A549 (cell line): ENCODE results near the gene CALU. TPM values are rescaled to one million over a fixed set of nuclear protein-coding genes. Genes with fewer than 3 reads are reported as not detected.

Experiments used
- ATAC-seq, 2 experiments: fragments of 200-7000 bp in 1 of 2; fragments of >200 bp in 1 of 2; cut with Nextera tagmentation in 1 of 2; cut with Tn5 transposase in 1 of 2; 3 replicates each; pipeline versions ENCODE4 v1.8.0 to v1.9.1; 2018 to 2020; ENCODE audit warnings: mild to moderate bottlenecking in 1 of 2, moderate library complexity in 1 of 2
- CTCF ChIA-PET: fragments of 300-600 bp; sonication (Branson Sonifier 250); formaldehyde crosslinking; extraction: SDS; loops from one replicate; lab custom pipeline; 2021; ENCODE audit warnings: antibody characterized with exemption, inconsistent platforms; lab: Yijun Ruan, JAX
- POLR2A ChIA-PET: fragments of 350-600 bp; formaldehyde crosslinking; extraction: SDS; loops from one replicate; lab custom pipeline; 2021; ENCODE audit warnings: antibody characterized with exemption, inconsistent platforms; lab: Yijun Ruan, JAX
- DNase-seq, 2 experiments: peaks; one replicate each; pipeline versions ENCODE4 v3.0.0 to v3.0.0-alpha.2; 2011 to 2016; ENCODE audit warnings: low read depth in 1 of 2, low spot score in 1 of 2
- FAIRE-seq: peaks from 2 replicates; lab custom pipeline; 2011; peaks lifted over from hg19 to GRCh38; lab: Jason Lieb, UNC
- H3K27ac ChIP-seq, 2 experiments: fragments of >200 bp; sonication (Bioruptor Twin); formaldehyde crosslinking; 3 replicates each; pipeline ENCODE4 v1.5.1; 2016 to 2017
- H3K4me1 ChIP-seq: fragments of >200 bp; sonication (Bioruptor Twin); formaldehyde crosslinking; 3 replicates; pipeline ENCODE4 v1.6.1; 2016
- H3K4me2 ChIP-seq: fragments of >200 bp; sonication (Bioruptor Twin); formaldehyde crosslinking; 3 replicates; pipeline ENCODE4 v1.6.1; 2016
- H3K4me3 ChIP-seq: fragments of >200 bp; sonication (Bioruptor Twin); formaldehyde crosslinking; 3 replicates; pipeline ENCODE4 v1.5.1; 2016
- H3K9me3 ChIP-seq: fragments of >200 bp; sonication (Bioruptor Twin); formaldehyde crosslinking; 3 replicates; pipeline ENCODE4 v1.6.1; 2016
- BHLHE40 ChIP-seq: IDR thresholded peaks from 2 replicates; pipeline ENCODE4 v1.6.1; 2012; ENCODE audit warnings: low read depth, low read length, inconsistent platforms
- CHD4 ChIP-seq: fragments of 200-600 bp; sonication (generic); IDR thresholded peaks from 2 replicates; pipeline ENCODE4 v1.6.1; 2016; ENCODE audit warnings: antibody characterized with exemption, mild to moderate bottlenecking, borderline replicate concordance
- GATA3 ChIP-seq: IDR thresholded peaks from 2 replicates; pipeline ENCODE4 v1.6.1; 2012; ENCODE audit warnings: borderline replicate concordance
- HOXB5 ChIP-seq: fragments of 250-450 bp; sonication (Bioruptor Pico); IDR thresholded peaks from 2 replicates; pipeline ENCODE4 v1.5.0; 2020; ENCODE audit warnings: mild to moderate bottlenecking, moderate library complexity
- MAFK ChIP-seq: fragments of 450-650 bp; IDR thresholded peaks from 2 replicates; pipeline ENCODE4 v1.6.1; 2014; ENCODE audit not compliant: partially characterized antibody
- MYC ChIP-seq: IDR thresholded peaks from 2 replicates; pipeline ENCODE4 v1.6.1; 2012; ENCODE audit warnings: mild to moderate bottlenecking, inconsistent platforms, low read length, improper control_type of control experiment, borderline replicate concordance
- NFE2L2 ChIP-seq: fragments of 150-350 bp; conservative IDR thresholded peaks from 2 replicates; pipeline ENCODE4 v1.6.1; 2014; ENCODE audit warnings: low read length
- POLR2A ChIP-seq: IDR thresholded peaks from 2 replicates; pipeline ENCODE4 v1.6.1; 2012; ENCODE audit warnings: mild to moderate bottlenecking, low read length
- RAD21 ChIP-seq, 2 experiments: fragments of >200 bp in 1 of 2; sonication (Bioruptor Twin) in 1 of 2; formaldehyde crosslinking in 1 of 2; IDR thresholded peaks in 1 of 2; conservative IDR thresholded peaks in 1 of 2; 2 replicates in 1 of 2; 3 replicates in 1 of 2; pipeline ENCODE4 v1.6.1; 2012 to 2018; ENCODE audit warnings: inconsistent platforms in 1 of 2
- RFX5 ChIP-seq: fragments of 450-650 bp; IDR thresholded peaks from 2 replicates; pipeline ENCODE4 v1.7.1; 2014; ENCODE audit warnings: antibody characterized with exemption, mild to moderate bottlenecking, moderate library complexity
- RNF2 ChIP-seq: fragments of 200-600 bp; sonication (generic); IDR thresholded peaks from 2 replicates; pipeline ENCODE4 v1.6.1; 2016; ENCODE audit warnings: low read depth, mild to moderate bottlenecking, antibody characterized with exemption, moderate library complexity, borderline replicate concordance
- SMC3 ChIP-seq: fragments of >200 bp; sonication (Bioruptor Twin); formaldehyde crosslinking; IDR thresholded peaks from 3 replicates; pipeline ENCODE4 v1.6.1; 2018; ENCODE audit warnings: inconsistent platforms
- TFCP2L1 ChIP-seq: fragments of 250-450 bp; sonication (Bioruptor Pico); IDR thresholded peaks from 2 replicates; pipeline ENCODE4 v1.5.0; 2021; ENCODE audit warnings: mild to moderate bottlenecking
- ZC3H11A ChIP-seq: fragments of 450-650 bp; IDR thresholded peaks from 2 replicates; pipeline ENCODE4 v1.6.1; 2014; ENCODE audit warnings: antibody characterized with exemption, mild to moderate bottlenecking
- ZFP36 ChIP-seq: fragments of 450-650 bp; IDR thresholded peaks from 2 replicates; pipeline ENCODE4 v1.6.1; 2014; ENCODE audit warnings: borderline replicate concordance; ENCODE audit not compliant: partially characterized antibody
- WGBS: methylation state at CpG from one replicate; pipeline ENCODE4 v1.1.6; 2017; ENCODE audit errors: missing lambda C conversion rate; 5-methylcytosine and 5-hydroxymethylcytosine counted together
- polyA plus RNA-seq, 4 experiments: library from polyadenylated mRNA; depleted of rRNA in 3 of 4; stranded (reverse); fragments of >200 nt; fragmentation: RNase III in 1 of 4; extraction: RNeasy Plus Mini Kit Qiagen cat#74134 plus additional on column Dnase treatment in 1 of 4; gene quantifications; 2 replicates in 3 of 4; 3 replicates in 1 of 4; pipeline ENCODE4 v1.2.3, GENCODE V29; 2011 to 2017
- TF ChIP-seq, protein P1 (sequence below): IDR thresholded peaks from 2 replicates; pipeline ENCODE4 v1.6.1; 2012
- TF ChIP-seq, protein P2 (sequence below): fragments of 250-450 bp; sonication (Bioruptor Pico); IDR thresholded peaks from 2 replicates; pipeline ENCODE4 v1.5.0; 2021; ENCODE audit warnings: mild to moderate bottlenecking, moderate library complexity, borderline replicate concordance
- TF ChIP-seq, protein P3 (sequence below): IDR thresholded peaks from 2 replicates; pipeline ENCODE4 v1.6.1; 2012
- TF ChIP-seq, protein P4 (sequence below): fragments of >200 bp; sonication (Bioruptor Twin); formaldehyde crosslinking; IDR thresholded peaks from 3 replicates; pipeline ENCODE4 v1.5.1; 2016
- TF ChIP-seq, protein P5 (sequence below): fragments of 200-600 bp; sonication (generic); IDR thresholded peaks from 2 replicates; pipeline ENCODE4 v1.6.1; 2016; ENCODE audit warnings: antibody characterized with exemption, mild to moderate bottlenecking, moderate library complexity
- TF ChIP-seq, protein P6 (sequence below): IDR thresholded peaks from 2 replicates; pipeline ENCODE4 v1.6.1; 2012; ENCODE audit warnings: low read depth, borderline replicate concordance

CALU gene
- polyA plus RNA-seq, 2 of the 4 experiments (the other 2 are of a cell fraction): 192 to 233 TPM

DNA sequence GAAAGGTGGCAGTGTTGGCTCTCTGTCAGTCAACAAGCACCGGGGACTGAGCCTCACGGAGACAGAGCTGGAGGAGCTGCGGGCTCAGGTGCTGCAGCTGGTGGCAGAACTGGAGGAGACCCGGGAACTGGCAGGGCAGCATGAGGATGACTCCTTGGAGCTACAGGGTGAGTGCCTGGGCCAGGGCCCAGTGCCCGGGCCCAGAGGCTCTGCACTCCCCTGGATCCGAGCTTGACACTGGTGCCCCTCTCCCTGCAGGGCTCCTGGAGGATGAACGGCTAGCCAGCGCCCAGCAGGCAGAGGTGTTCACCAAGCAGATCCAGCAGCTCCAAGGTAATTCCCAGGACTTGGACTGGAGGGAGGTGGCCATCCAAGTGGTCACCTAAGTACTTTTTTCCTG is 55.3 kb downstream of the CALU start:
- POLR2A ChIA-PET: no interaction called here
- 75% methylated on average over 8 of the region's 8 CpGs for WGBS
- CTCF ChIA-PET: interaction anchor here (1.0 to 2.6 kb wide), 6 partner anchors 11 to 118 kb away, joined by 3 to 8 read pairs (median 6); partner anchors contain the start of gene ATP6V1F

DNA sequence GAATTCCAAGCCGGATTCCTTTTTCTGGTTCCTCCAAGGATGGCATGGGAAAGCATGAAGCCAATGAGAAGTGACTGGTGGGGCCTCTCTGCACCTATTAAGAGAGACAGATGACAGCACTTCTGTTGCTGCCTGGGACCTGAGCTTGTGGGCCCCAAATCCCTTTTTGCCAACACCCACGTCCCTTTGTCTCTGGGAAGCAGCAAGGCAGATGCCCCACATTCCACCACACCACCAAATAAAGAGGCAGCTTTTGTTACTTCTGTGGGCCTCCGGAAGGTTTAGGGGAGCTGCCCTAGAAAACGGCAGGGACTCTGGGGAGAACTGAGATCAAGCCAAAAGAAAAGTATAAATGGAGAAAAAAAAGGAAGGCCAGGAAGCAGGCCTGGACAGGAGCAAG is 56.0 kb downstream of the CALU start:
- Histone ChIP-seq H3K4me2 (no peak overlapping the region), H3K4me3 (no peak overlapping the region), H3K4me1 (0 out of 3 replicates have a peak, but pooled peaks cover 9% of the 10 kb centered on the region), H3K9me3 (no peaks in the 10 kb centered on the region), H3K27ac (no peak overlapping the region)
- WGBS: 62% methylated on average over 4 of the region's 4 CpGs
- ATAC-seq (no peak), FAIRE-seq (no peak), DNase-seq (no peak)
- TF ChIP-seq RAD21 (conservative IDR thresholded peaks at IDR 0.05 in 1 of 2, IDR thresholded peaks at IDR 0.05 in 1 of 2): no peak
- TF ChIP-seq, protein P1, sequence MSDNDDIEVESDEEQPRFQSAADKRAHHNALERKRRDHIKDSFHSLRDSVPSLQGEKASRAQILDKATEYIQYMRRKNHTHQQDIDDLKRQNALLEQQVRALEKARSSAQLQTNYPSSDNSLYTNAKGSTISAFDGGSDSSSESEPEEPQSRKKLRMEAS: no peak
- ChIA-PET CTCF (interaction anchor here (1.0 to 2.6 kb wide), 6 partner anchors 11 to 119 kb away, joined by 3 to 8 read pairs (median 6); no protein-coding TSS in a partner anchor), POLR2A (no interaction called here)

More for the DNA sequence above, 55.3 kb downstream of the CALU start:
- Histone ChIP-seq H3K4me3 (no peak overlapping the region), H3K4me1 (0 out of 3 replicates have a peak, but pooled peaks cover 9% of the 10 kb centered on the region), H3K27ac (no peak overlapping the region), H3K4me2 (no peak overlapping the region), H3K9me3 (no peaks in the 10 kb centered on the region)
- no peak for DNase-seq
- TF ChIP-seq NFE2L2 (no peak), MYC (no peak)
- TF ChIP-seq, protein P2, sequence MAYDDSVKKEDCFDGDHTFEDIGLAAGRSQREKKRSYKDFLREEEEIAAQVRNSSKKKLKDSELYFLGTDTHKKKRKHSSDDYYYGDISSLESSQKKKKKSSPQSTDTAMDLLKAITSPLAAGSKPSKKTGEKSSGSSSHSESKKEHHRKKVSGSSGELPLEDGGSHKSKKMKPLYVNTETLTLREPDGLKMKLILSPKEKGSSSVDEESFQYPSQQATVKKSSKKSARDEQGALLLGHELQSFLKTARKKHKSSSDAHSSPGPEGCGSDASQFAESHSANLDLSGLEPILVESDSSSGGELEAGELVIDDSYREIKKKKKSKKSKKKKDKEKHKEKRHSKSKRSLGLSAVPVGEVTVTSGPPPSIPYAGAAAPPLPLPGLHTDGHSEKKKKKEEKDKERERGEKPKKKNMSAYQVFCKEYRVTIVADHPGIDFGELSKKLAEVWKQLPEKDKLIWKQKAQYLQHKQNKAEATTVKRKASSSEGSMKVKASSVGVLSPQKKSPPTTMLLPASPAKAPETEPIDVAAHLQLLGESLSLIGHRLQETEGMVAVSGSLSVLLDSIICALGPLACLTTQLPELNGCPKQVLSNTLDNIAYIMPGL (CRISPR knock-in tag): no peak
- ATAC-seq: no peak
- no peak for FAIRE-seq

DNA sequence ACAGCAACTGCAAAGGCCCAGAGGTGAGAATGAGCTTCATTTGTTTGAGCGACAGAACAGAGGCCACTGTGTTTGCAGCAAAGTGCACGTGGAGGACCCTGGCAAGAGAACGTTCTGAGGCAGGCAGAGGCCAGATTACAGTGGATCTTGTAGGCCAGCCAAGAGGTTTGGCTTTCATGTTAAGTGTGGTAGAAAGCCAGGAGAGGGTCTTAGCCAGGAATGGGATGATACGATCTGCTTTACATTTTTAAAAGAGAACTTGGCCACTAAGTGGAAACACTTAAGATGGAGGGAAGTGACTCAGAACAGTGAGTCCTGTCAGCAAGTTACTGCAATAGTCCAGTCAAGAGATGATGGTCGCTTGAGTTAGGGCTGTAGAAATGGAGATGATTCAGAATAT is 57.2 kb downstream of the CALU start:
- no peak for ATAC-seq
- 67% methylated on average over 5 of the region's 5 CpGs for WGBS
- POLR2A ChIA-PET: no interaction called here

More for the DNA sequence above, 57.2 kb downstream of the CALU start:
- Histone ChIP-seq H3K4me3 (no peak overlapping the region), H3K4me1 (0 out of 3 replicates have a peak, but pooled peaks cover 5% of the 10 kb centered on the region), H3K4me2 (no peak overlapping the region), H3K27ac (no peak overlapping the region), H3K9me3 (no peaks in the 10 kb centered on the region)
- CTCF ChIA-PET: interaction anchor here (1.2 kb wide), 1 partner anchor 83 kb away, joined by 3 read pairs; no protein-coding TSS in a partner anchor
- no peak for TF ChIP-seq MAFK
- TF ChIP-seq, protein P3, sequence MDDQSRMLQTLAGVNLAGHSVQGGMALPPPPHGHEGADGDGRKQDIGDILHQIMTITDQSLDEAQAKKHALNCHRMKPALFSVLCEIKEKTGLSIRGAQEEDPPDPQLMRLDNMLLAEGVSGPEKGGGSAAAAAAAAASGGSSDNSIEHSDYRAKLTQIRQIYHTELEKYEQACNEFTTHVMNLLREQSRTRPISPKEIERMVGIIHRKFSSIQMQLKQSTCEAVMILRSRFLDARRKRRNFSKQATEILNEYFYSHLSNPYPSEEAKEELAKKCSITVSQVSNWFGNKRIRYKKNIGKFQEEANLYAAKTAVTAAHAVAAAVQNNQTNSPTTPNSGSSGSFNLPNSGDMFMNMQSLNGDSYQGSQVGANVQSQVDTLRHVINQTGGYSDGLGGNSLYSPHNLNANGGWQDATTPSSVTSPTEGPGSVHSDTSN: no peak
- TF ChIP-seq, protein P4, sequence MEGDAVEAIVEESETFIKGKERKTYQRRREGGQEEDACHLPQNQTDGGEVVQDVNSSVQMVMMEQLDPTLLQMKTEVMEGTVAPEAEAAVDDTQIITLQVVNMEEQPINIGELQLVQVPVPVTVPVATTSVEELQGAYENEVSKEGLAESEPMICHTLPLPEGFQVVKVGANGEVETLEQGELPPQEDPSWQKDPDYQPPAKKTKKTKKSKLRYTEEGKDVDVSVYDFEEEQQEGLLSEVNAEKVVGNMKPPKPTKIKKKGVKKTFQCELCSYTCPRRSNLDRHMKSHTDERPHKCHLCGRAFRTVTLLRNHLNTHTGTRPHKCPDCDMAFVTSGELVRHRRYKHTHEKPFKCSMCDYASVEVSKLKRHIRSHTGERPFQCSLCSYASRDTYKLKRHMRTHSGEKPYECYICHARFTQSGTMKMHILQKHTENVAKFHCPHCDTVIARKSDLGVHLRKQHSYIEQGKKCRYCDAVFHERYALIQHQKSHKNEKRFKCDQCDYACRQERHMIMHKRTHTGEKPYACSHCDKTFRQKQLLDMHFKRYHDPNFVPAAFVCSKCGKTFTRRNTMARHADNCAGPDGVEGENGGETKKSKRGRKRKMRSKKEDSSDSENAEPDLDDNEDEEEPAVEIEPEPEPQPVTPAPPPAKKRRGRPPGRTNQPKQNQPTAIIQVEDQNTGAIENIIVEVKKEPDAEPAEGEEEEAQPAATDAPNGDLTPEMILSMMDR: no peak
- TF ChIP-seq RFX5: no peak
- no peak for TF ChIP-seq ZFP36
- no peak for TF ChIP-seq GATA3
- TF ChIP-seq SMC3: no peak
- TF ChIP-seq, protein P5, sequence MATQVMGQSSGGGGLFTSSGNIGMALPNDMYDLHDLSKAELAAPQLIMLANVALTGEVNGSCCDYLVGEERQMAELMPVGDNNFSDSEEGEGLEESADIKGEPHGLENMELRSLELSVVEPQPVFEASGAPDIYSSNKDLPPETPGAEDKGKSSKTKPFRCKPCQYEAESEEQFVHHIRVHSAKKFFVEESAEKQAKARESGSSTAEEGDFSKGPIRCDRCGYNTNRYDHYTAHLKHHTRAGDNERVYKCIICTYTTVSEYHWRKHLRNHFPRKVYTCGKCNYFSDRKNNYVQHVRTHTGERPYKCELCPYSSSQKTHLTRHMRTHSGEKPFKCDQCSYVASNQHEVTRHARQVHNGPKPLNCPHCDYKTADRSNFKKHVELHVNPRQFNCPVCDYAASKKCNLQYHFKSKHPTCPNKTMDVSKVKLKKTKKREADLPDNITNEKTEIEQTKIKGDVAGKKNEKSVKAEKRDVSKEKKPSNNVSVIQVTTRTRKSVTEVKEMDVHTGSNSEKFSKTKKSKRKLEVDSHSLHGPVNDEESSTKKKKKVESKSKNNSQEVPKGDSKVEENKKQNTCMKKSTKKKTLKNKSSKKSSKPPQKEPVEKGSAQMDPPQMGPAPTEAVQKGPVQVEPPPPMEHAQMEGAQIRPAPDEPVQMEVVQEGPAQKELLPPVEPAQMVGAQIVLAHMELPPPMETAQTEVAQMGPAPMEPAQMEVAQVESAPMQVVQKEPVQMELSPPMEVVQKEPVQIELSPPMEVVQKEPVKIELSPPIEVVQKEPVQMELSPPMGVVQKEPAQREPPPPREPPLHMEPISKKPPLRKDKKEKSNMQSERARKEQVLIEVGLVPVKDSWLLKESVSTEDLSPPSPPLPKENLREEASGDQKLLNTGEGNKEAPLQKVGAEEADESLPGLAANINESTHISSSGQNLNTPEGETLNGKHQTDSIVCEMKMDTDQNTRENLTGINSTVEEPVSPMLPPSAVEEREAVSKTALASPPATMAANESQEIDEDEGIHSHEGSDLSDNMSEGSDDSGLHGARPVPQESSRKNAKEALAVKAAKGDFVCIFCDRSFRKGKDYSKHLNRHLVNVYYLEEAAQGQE: no peak
- TF ChIP-seq, protein P6, sequence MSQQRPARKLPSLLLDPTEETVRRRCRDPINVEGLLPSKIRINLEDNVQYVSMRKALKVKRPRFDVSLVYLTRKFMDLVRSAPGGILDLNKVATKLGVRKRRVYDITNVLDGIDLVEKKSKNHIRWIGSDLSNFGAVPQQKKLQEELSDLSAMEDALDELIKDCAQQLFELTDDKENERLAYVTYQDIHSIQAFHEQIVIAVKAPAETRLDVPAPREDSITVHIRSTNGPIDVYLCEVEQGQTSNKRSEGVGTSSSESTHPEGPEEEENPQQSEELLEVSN: no peak
- no peak for TF ChIP-seq RAD21 (conservative IDR thresholded peaks at IDR 0.05 in 1 of 2, IDR thresholded peaks at IDR 0.05 in 1 of 2)
- no peak for TF ChIP-seq BHLHE40
- TF ChIP-seq RNF2: no peak
- TF ChIP-seq ZC3H11A: no peak
- TF ChIP-seq TFCP2L1: no peak
- no peak for TF ChIP-seq HOXB5 (CRISPR knock-in tag)
- TF ChIP-seq POLR2A: no peak
- no peak for TF ChIP-seq CHD4
- FAIRE-seq (no peak), DNase-seq (no peak)
